SIG-M5 treated with dmso at 0.1 percent for 504 hours (cell line): Measurements from ENCODE around the gene LTF.

Experiments used
- DNase-seq: peaks from one replicate; lab custom pipeline; 2025; ENCODE audit not compliant: unreplicated experiment; lab: John Stamatoyannopoulos, UW

LTF gene

DNA sequence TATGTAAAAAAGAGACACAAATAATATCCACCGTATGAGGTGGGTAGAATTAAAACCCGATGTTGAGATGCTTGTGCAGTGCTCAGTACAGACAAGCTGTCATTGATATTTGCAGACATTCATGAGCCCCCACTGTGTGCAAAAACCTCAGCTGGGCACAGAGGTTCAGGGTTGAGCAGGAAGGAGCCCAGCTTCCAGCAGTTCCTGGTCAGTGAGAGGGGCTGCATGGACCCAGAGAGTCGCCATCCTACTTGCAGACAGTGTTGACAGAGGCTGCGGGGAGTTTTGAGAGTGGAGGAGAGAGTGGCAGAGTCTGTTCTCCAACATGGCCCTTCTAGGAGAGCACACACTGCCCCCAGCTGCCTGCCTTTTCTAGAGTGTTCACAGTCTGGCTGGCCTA lies 6.1 kb upstream of the LTF start:
- DNase-seq, result no peak

- DNase-seq, result peak; percentile 44
Observed at GRCh38 chr3:46469680-46470357, 5.1 kb upstream of the LTF start.

DNA sequence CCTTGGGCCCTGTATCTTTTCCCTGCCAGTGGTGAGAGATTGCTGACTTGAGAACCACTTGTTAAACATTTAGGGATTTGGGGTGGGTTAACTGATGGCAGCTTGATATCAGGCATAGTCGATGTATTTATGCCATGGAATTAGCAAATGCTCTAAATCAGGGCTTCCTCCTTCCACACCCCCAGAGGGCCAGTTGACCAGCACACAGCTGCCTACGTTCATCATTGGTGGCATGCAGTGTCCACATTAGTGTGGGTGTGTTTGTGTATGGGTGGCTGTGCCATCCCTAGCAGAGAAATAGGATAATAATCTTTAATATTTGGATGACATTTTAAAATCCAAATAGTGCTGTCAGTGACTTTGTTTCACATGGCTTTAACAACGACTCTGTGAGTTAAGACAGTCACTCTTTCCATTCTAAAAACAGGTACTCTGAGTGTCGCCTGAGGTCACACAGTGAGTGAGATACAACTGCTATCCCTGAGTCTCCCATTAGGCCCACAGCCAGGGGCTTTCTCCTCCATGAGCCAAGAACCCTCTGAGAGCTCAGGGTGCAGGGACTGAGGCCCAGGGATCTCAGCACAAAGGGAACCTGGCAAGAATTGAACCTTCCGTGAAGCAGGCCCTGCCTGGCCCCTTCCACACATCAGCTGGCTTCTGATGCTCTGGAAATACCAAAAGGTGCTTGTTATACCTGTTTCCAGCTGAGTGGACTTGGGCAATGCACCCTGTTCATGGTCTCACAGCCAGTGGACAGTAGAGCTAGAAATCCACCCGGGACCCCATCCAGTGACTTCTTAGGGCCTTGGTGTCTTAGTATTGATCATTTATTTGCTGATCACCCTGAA lies 4.3 kb upstream of the LTF start:
- DNase-seq, result no peak

GRCh38 chr3:46467562-46467961 lies 2.9 kb upstream of the LTF start:
- no peak for DNase-seq

DNA sequence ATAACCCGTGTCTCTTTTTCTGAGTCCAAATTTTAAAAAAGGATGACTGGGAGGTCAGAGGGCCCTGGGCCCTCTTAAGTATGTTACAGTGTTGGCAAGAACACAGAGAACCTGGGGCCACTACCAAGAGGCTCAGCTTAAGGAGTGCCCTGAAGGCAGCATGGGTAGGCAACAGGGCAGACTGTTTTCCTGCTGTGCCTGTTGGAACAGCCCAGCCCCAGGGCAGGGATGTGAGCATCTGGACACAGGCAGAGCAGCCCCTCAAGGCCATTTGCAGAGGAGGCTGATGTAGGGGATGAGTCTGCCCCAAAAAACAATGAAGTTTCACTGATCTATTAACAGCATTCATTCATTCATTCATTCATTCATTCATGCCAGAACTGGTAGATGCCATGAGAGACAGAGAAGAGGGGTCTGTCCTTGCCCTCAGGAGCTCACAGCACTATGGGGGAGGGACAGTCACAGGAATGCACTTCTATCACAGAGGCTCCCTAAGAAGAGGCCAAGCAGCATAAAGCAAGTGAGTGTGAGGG lies 2.2 kb upstream of the LTF start:
- no peak for DNase-seq

GRCh38 chr3:46466273-46466672 lies 1.6 kb upstream of the LTF start:
- DNase-seq, result no peak

DNA sequence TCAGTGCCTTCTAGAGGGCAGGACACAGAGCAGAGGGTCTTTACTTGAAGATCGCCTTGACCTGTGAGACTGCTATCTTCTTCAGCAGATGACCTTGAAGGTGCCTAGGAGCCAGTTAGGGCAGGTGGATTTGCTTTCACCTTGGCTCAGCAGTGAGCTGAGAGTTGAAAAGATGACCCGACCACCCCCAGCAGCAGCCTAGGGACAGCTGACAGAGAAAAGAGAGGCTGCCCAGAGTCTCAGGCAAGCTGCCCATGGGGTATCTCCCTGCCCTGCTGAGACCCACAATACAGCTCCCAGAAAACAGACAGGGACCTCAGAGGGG lies 453 bp upstream of the LTF start:
- DNase-seq, result no peak

GRCh38 chr3:46463868-46464241 lies 850 bp downstream of the LTF start:
- DNase-seq, result no peak

DNA sequence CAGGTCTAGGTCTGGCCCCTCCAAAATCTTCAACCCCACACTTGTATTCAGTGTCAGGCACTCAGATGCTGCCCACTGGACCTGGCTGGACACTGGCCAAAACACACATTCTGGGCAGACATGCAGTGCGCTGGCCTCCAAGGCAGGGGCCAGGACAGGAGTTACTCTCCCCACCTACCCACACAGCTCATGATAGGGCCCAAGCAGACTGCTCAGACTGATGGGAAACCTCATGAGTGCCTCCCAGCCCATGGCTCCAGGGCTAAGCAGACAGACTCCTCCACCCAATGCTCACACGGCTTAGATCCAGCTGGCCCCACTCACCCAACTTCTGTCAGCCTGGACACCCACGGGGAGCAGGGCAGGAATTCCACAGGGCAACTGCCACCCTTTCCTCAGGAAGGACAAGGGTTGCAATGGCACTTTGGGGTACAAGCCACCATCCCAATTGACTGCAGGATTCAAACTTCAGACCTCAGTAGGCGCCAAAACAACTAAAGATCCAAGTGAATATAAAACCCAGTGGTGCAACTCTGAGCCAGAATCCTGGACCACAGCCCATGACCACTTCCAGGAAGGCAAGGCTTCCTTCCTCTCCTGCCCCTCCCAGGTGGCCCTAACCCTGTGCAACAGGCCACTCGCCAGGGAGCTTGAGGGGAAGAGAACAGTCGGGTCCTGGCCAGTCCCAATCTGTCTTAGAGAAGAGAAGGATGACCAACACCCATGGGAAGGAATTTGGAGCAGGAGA lies 1.4 kb downstream of the LTF start:
- DNase-seq, result no peak

- DNase-seq, result no peak
Observed at GRCh38 chr3:46462511-46462910, 2.2 kb downstream of the LTF start.

DNA sequence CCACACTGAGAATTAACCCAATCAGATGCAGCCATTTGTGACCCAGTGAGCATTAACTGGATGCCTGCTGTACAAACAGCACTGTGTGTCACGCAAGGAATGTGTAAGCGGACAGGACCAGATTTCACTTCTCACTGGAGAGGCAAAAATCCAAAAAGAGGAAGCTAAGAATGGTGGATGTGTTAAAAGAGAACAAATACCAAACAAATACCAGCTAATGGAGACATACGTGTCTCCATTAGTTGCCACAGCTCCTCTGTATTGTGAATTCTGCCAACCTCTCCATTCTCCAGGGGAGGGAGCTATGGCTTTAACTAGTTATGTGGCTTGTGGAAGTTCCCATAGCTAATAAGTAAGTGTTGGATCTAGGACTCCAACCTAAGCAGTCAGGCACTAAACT lies 2.6 kb downstream of the LTF start:
- DNase-seq, result peak; percentile 71

GRCh38 chr3:46460051-46460450 lies 4.7 kb downstream of the LTF start:
- no peak for DNase-seq

GRCh38 chr3:46456118-46456517 lies 8.6 kb downstream of the LTF start:
- no peak for DNase-seq

DNA sequence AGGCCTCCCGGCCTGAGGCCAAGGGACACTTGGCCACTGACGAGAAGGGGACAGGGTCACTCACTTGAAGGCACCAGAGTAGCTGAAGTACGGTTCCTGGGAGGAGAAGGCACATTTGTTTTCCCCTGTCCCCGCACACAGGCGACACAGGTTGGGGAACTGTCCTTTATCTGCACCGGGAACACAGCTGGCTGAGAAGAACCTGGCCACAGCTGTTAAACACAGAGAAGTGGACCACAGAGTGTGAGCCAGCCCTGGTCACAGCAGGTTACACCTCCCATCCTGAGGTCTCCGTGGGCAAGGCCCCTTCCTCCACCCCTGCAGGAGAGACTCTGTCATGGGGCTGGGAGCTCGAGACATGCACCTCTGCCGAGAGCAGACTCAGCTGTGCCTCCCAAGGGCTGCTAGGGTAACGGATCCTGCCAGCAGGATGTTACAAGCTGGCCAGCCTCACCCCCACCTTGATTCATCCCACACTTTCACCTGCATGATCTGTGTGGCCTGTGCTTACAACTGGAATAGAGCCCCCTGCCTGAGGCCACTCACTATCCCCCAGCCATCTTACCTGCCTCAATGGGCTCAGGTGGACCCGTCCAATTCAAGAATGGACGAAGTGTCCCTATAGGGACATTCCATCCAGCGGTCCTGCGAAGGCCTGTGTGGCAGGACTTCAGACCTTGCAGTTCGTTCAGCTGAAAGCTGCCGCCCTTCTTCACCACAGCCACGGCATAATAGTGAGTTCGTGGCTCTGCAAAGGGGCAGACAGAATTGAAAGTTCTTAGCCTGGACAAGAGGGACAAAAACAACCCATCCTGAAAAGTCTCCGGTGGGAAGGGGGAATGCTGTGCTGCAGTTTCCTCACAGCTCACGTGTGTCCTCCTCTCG lies 9.2 kb downstream of the LTF start:
- DNase-seq, result no peak

DNA sequence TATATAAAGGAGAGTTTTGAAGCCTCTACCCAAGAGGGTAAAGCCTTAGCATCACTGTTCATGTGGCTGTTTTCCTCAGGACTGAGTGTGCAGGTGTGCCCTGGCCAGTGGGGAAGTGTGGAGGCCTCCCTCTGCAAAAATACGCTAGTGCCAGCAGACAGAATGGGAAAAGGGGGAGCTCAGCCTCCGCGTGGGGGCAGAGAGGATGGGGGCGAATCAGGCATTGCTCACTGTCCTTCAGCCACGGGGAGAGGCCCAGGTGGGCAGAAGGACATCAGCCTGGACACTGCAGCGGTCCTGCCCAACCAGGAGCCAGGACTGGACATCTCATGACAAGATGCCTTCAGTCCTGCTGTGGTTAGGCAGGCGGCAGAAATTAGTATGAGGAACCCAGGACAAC lies 10.1 kb downstream of the LTF start:
- no peak for DNase-seq

GRCh38 chr3:46454209-46454595 lies 10.5 kb downstream of the LTF start:
- DNase-seq, result no peak

GRCh38 chr3:46453526-46454208 lies 11.0 kb downstream of the LTF start:
- DNase-seq, result no peak

DNA sequence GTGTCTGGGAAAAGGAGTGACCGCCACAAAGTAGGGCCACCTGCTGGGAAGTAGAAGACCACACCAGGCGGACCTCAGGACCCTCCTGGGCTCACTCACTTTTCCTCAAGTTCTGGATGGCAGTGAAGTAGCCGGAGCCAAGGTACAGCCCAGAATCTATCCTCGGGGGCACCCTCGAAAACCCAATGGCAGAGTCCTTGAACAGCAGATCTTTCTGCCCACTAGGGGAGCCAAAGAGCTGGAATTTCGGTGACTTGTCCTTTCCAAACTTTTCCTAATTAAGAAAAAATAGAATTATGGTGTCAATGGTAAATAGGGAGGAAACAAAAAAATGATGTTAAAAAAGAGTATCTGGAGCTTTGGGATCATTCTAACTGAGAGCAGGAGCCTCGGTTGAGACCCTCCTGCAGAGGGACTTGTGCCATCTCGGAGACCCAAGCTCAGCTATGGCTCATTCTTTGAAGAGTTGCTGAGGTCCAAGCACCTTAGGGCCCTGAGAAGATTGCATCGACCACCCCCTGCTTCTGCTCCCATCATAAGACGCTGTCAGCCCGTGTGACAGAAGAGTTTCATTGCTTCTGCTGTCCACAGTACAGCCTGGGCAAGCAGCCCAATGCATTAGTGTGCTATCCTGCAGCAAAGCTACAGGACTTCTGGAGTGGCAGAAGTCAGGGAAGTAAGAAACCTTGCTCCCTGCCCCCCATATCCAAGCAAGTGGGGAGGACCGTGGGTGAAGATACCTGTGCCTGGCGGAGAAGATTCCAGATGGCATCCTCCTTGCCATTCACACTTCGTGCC lies 14.8 kb downstream of the LTF start:
- DNase-seq, result no peak

DNA sequence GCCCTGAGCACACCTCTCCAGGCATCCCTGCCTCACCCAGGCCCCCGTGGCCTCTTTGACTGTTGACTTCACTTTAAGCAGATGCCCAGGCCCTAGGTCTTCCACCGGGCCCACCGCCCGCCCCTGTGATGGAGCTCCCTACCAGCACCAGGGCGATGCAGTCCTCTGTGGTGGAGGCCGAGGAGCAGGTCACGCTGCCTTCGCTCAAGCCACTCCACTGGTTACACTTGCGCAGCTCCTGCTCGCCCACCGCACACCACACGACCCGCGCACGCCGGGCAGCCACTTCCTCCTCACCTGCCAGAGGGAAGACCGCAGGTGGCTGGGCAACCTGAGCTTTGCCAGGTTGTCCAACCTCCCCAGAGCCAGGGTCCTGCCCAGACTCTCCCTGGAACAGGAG lies 16.0 kb downstream of the LTF start:
- no peak for DNase-seq
